Measurements from ENCODE around the gene ANO9.

The ANO9 gene

GRCh38 chr11:444396-445144, 2.8 kb upstream of the ANO9 start:
- TF ChIP-seq CTCF (IDR thresholded peaks at IDR 0.05; ENCODE audit: borderline replicate concordance, insufficient read depth, low read depth, low read length): no peak
- no peak overlapping the region for H3K4me3 ChIP-seq (ENCODE audit: low read depth, low read length)

- no peak overlapping the region for H3K4me3 ChIP-seq (ENCODE audit: low read depth, low read length)
- no peak for TF ChIP-seq CTCF (IDR thresholded peaks at IDR 0.05; ENCODE audit: borderline replicate concordance, insufficient read depth, low read depth, low read length)
Measured at GRCh38 chr11:443542-444199, 1.9 kb upstream of the ANO9 start.

- no peak for TF ChIP-seq CTCF (IDR thresholded peaks at IDR 0.05; ENCODE audit: borderline replicate concordance, insufficient read depth, low read depth, low read length)
- H3K4me3 ChIP-seq (ENCODE audit: low read depth, low read length): no peak overlapping the region
Measured at GRCh38 chr11:442611-443081, 835 bp upstream of the ANO9 start.

- H3K4me3 ChIP-seq (ENCODE audit: low read depth, low read length): peak overlapping the region; percentile 57
- no peak for TF ChIP-seq CTCF (IDR thresholded peaks at IDR 0.05; ENCODE audit: borderline replicate concordance, insufficient read depth, low read depth, low read length)
Measured at GRCh38 chr11:441043-441417, 781 bp downstream of the ANO9 start.

- TF ChIP-seq CTCF (IDR thresholded peaks at IDR 0.05; ENCODE audit: borderline replicate concordance, insufficient read depth, low read depth, low read length): no peak
- peak overlapping the region; percentile 57 for H3K4me3 ChIP-seq (ENCODE audit: low read depth, low read length)
Measured at GRCh38 chr11:440065-441042, 1.5 kb downstream of the ANO9 start.

GRCh38 chr11:439315-440064, 2.3 kb downstream of the ANO9 start:
- no peak for TF ChIP-seq CTCF (IDR thresholded peaks at IDR 0.05; ENCODE audit: borderline replicate concordance, insufficient read depth, low read depth, low read length)
- H3K4me3 ChIP-seq (ENCODE audit: low read depth, low read length): no peak overlapping the region

Data from GM12875 (cell line).